Esophagus squamous epithelium (tissue), 5 donors: Measurements from ENCODE around the gene SVIL. TPM values are rescaled to one million over a fixed set of nuclear protein-coding genes. Genes with fewer than 3 reads are reported as not detected.
"Not testable (repeated sequence)": the region's sequence is repeated elsewhere in the genome, so short reads cannot be mapped to it uniquely, and the experiment has no call there.

ENCODE experiments used
- DNase-seq: peaks from one replicate; lab custom pipeline; 2025; lab: John Stamatoyannopoulos, UW
- H3K27ac ChIP-seq, 4 donors: fragments of 200-600 bp; sonication (generic); one replicate each; pipeline ENCODE4 v1.5.1; 2016 to 2019; ENCODE audit warnings: mild to moderate bottlenecking in 1 of 4
- H3K27me3 ChIP-seq, 4 donors: fragments of 200-600 bp; sonication (generic); 1 replicate in 3 of 4; 2 replicates in 1 of 4; pipeline versions ENCODE4 v1.5.1 to v1.6.0; 2017 to 2021; ENCODE audit warnings: antibody characterized with exemption in 1 of 4
- H3K36me3 ChIP-seq, 3 donors: fragments of 200-600 bp; sonication (generic); one replicate each; pipeline ENCODE4 v1.5.1; 2016 to 2019
- H3K4me1 ChIP-seq, 3 donors: fragments of 200-600 bp; sonication (generic); one replicate each; pipeline ENCODE4 v1.5.1; 2017 to 2019
- H3K4me3 ChIP-seq, 4 donors: fragments of 200-600 bp; sonication (generic); 1 replicate in 3 of 4; 2 replicates in 1 of 4; pipeline ENCODE4 v1.5.1; 2016 to 2019; ENCODE audit warnings: mild to moderate bottlenecking in 2 of 4, moderate library complexity in 1 of 4
- H3K9me3 ChIP-seq, 3 donors: fragments of 200-600 bp; sonication (generic); one replicate each; pipeline ENCODE4 v1.5.1; 2016 to 2019
- CTCF ChIP-seq, 6 experiments: fragments of 450-650 bp in 4 of 6; fragments of 200-600 bp in 2 of 6; sonication (generic) in 2 of 6; IDR thresholded peaks; one replicate each; pipeline ENCODE4 v1.5.1; 2016 to 2019; ENCODE audit warnings: antibody characterized with exemption in 6 of 6, mild to moderate bottlenecking in 4 of 6, moderate library complexity in 4 of 6
- POLR2A ChIP-seq, 4 donors: fragments of 450-650 bp; IDR thresholded peaks; one replicate each; pipeline ENCODE4 v1.6.1; 2017; ENCODE audit warnings: antibody characterized with exemption in 4 of 4, mild to moderate bottlenecking in 4 of 4, moderate library complexity in 3 of 4
- WGBS, 2 donors: methylation state at CpG; one replicate each; pipeline ENCODE4 v1.1.5; 2018; 5-methylcytosine and 5-hydroxymethylcytosine counted together
- intact Hi-C: fragments of 100-400 bp; cut with DNase I; formaldehyde crosslinking; loops from one replicate; pipeline ENCODE4 v1.15.0; 2022
- total RNA-seq, 4 donors: library from RNA; depleted of rRNA; stranded (reverse); fragments of >200 nt; gene quantifications; one replicate each; pipeline ENCODE4 v1.1.0, GENCODE V29; 2016
- donor health status: DM: yes; HTN: yes; CAD: no.

The SVIL gene
- total RNA-seq, 4 donors from 2014 or later = 71.1 to 227 (median 147) TPM

DNA sequence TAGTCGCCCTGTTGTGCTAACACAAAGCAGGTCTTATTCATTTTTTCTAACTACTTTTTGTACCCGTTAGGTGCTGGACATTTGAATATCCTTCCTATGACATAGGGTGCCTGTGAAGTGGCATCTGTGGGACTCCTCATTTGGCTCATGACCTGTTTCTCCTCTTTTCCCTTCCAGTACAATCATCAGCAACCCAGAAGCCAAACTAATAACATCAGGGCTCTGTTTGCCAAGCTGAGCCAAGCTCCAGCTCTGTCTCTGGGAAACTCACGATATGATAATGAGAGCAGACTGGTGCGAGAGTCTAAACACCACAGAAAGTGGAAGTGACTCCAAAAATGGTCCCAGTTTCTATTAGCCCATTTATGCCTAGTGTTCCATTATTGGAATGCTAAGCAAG is 92.0 kb downstream of the SVIL start:
- H3K4me1 ChIP-seq = peaks cover 4 to 40% (median 7%) of the 10 kb centered on the region in 3 donors
- TF ChIP-seq CTCF (IDR thresholded peaks at IDR 0.05) = no peak
- no peak for TF ChIP-seq POLR2A (IDR thresholded peaks at IDR 0.05)
- DNase-seq = no peak

DNA sequence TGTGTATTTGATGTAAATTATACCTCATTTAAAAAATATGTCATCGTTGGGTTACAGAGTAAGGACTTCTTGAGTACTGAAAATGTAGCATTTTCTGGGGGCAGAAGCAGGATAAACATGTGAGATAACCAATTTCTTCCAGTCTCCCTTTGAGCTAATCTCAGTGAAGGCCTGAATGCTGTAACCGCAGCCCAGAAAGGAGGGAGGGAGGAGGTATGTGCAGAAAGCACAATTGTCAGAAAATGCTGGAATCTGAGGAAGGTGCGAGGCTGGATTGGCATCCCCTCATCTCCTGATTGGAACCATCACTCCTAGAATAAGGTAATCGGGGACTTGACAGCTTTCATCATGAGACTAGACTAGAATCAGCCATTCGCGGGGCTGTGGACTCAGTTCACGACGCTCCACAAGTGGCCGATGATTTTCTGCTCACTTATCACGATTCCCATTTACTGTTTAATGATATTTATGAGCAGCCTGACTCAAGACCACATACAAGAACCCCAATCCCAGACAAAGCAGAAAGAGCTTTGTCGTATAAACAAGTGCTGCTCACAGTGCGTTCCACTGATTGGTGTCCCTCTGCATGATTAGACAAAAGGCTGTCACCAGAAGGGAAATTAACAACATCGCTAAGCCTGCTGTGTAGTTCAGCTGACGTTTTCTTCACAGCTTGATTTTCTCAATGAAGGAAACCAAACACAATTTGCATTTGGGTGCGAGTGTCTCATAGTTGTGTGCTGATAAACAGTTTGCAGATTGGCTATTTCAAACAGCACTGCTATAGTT is 93.2 kb downstream of the SVIL start:
- no peak for DNase-seq
- TF ChIP-seq CTCF (IDR thresholded peaks at IDR 0.05) = no peak
- TF ChIP-seq POLR2A (IDR thresholded peaks at IDR 0.05) = no peak
- Histone ChIP-seq H3K9me3 (no peaks in the 10 kb centered on the region), H3K27ac (no peak overlapping the region), H3K4me1 (peaks cover 0 to 37% (median 7%) of the 10 kb centered on the region in 3 donors), H3K36me3 (peaks cover 0 to 77% (median 4%) of the 10 kb centered on the region in 3 donors), H3K4me3 (no peak overlapping the region), H3K27me3 (no peaks in the 10 kb centered on the region)
- intact Hi-C loops = no loop called here
- 84 to 87% methylated on average over 15 of the region's 15 CpGs for WGBS, 2 donors

More for the DNA sequence above, 92.0 kb downstream of the SVIL start:
- intact Hi-C loops = no loop called here
- WGBS, 2 donors = 69 to 73% methylated on average over 4 of the region's 4 CpGs
- no peak overlapping the region for H3K27ac ChIP-seq
- H3K9me3 ChIP-seq = no peaks in the 10 kb centered on the region
- peaks cover 0 to 74% (median 4%) of the 10 kb centered on the region in 3 donors for H3K36me3 ChIP-seq
- no peaks in the 10 kb centered on the region for H3K27me3 ChIP-seq
- H3K4me3 ChIP-seq = no peak overlapping the region

DNA sequence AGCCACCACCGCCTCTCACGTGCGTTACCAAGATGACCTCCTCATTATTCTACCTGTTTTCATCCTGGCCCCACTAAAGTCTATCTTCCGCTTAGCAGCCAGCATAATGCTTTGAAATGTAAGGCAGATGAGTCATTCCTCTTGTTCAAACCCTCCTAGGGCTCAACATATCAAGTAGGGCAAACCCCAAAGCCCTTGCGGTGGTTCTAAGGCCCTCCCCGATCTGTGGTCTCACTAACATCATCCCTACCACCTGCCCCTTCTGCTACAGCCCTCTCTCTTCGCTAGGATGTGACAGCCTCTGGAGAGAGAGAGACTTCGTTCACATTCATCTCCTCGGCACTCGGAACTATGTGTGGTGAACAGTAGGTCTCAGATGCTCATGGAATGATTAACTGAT is 94.8 kb downstream of the SVIL start:
- no peaks in the 10 kb centered on the region for H3K27me3 ChIP-seq
- intact Hi-C loops = no loop called here
- H3K27ac ChIP-seq = peak overlapping the region; percentile 12 to 54 (median 33)
- no peak for TF ChIP-seq POLR2A (IDR thresholded peaks at IDR 0.05)
- no peak for TF ChIP-seq CTCF (IDR thresholded peaks at IDR 0.05)
- 50 to 59% methylated on average over 9 to 10 of the region's 10 CpGs for WGBS, 2 donors
- no peaks in the 10 kb centered on the region for H3K9me3 ChIP-seq
- H3K4me1 ChIP-seq = peaks cover 6 to 53% (median 13%) of the 10 kb centered on the region in 3 donors
- H3K36me3 ChIP-seq = peaks cover 0 to 85% (median 4%) of the 10 kb centered on the region in 3 donors
- DNase-seq = no peak
- H3K4me3 ChIP-seq = no peak overlapping the region

GRCh38 chr10:29539412-29539811 is 95.4 kb downstream of the SVIL start:
- TF ChIP-seq POLR2A (IDR thresholded peaks at IDR 0.05) = no peak
- TF ChIP-seq CTCF (IDR thresholded peaks at IDR 0.05) = no peak
- Histone ChIP-seq H3K27ac (peak overlapping the region; percentile 21 to 54 (median 34)), H3K4me3 (no peak overlapping the region), H3K27me3 (no peaks in the 10 kb centered on the region), H3K36me3 (peaks cover 0 to 85% (median 4%) of the 10 kb centered on the region in 3 donors), H3K4me1 (peaks cover 6 to 59% (median 13%) of the 10 kb centered on the region in 3 donors), H3K9me3 (no peaks in the 10 kb centered on the region)
- intact Hi-C loops = no loop called here
- no peak for DNase-seq
- WGBS, 2 donors = 47 to 53% methylated on average over 6 of the region's 6 CpGs

- no peak overlapping the region for H3K27ac ChIP-seq
- H3K27me3 ChIP-seq = no peaks in the 10 kb centered on the region
- 76 to 82% methylated on average over 7 of the region's 7 CpGs for whole genome bisulfite sequencing, 2 donors
- H3K4me1 ChIP-seq = peaks cover 6 to 46% (median 13%) of the 10 kb centered on the region in 3 donors
- TF ChIP-seq CTCF (IDR thresholded peaks at IDR 0.05) = no peak
- no peak for TF ChIP-seq POLR2A (IDR thresholded peaks at IDR 0.05)
- peaks cover 0 to 86% (median 8%) of the 10 kb centered on the region in 3 donors for H3K36me3 ChIP-seq
- DNase-seq = no peak
- intact Hi-C loops = no loop called here
- no peaks in the 10 kb centered on the region for H3K9me3 ChIP-seq
- H3K4me3 ChIP-seq = no peak overlapping the region
These were observed 97.0 kb downstream of the SVIL start for GRCh38 chr10:29537799-29538198.

- DNase-seq, intact Hi-C loops, H3K27ac ChIP-seq, H3K9me3 ChIP-seq, H3K27me3 ChIP-seq, H3K4me3 ChIP-seq: not testable (repeated sequence)
- WGBS, 2 donors = 80 to 81% methylated on average over 8 of the region's 8 CpGs
- peaks cover 0 to 87% (median 15%) of the 10 kb centered on the region in 3 donors for H3K36me3 ChIP-seq
- H3K4me1 ChIP-seq = peaks cover 6 to 45% (median 13%) of the 10 kb centered on the region in 3 donors
These were observed 98.1 kb downstream of the SVIL start for GRCh38 chr10:29536691-29537090.
